NCI-H1436 treated with DMSO at 0.1 percent for 48 hours (cell line): Measurements from ENCODE around the gene C1orf116.

Source experiments
- DNase-seq: peaks from one replicate; lab custom pipeline; 2025; lab: John Stamatoyannopoulos, UW

The C1orf116 gene

DNA sequence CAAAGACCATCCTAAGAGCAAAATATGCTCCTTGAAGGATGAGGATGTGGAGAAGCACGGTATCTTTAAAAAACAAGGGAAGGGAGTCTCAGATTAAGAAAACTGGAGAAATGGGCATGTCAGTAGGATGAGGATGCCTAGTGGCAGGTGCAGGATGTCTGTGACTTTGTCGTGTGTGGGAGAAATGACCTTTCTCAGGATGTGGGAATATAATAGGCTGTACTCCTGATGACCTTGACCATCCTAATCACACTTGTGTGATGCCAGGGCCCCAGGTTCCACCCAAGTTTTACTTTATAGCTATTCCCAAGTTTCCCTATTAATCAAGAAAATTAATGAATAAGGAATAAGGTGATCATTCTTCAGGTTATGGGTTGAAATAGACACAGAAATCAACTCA lies 12.9 kb downstream of the C1orf116 start:
- DNase-seq, result no peak

GRCh38 chr1:207019161-207019560 lies 13.4 kb downstream of the C1orf116 start:
- DNase-seq, result no peak

DNA sequence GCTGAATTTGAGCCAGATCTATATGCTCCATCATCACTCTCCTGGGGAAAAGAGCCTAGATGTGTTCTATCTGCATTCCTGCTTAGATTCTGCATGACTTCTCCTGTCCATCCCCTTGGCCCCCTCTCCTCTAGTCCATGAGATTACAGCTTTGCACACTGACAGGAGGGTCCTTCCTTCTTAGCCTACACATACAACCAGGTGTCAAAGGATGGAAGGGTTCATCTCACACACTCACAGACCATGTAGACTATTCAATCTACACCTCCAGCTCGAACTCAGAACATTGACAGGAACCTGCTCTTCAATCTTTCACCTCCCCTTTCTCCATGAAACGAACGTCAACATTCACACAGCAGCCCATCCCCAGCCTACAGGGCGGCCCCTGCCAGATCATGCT lies 13.8 kb downstream of the C1orf116 start:
- DNase-seq, result no peak

DNA sequence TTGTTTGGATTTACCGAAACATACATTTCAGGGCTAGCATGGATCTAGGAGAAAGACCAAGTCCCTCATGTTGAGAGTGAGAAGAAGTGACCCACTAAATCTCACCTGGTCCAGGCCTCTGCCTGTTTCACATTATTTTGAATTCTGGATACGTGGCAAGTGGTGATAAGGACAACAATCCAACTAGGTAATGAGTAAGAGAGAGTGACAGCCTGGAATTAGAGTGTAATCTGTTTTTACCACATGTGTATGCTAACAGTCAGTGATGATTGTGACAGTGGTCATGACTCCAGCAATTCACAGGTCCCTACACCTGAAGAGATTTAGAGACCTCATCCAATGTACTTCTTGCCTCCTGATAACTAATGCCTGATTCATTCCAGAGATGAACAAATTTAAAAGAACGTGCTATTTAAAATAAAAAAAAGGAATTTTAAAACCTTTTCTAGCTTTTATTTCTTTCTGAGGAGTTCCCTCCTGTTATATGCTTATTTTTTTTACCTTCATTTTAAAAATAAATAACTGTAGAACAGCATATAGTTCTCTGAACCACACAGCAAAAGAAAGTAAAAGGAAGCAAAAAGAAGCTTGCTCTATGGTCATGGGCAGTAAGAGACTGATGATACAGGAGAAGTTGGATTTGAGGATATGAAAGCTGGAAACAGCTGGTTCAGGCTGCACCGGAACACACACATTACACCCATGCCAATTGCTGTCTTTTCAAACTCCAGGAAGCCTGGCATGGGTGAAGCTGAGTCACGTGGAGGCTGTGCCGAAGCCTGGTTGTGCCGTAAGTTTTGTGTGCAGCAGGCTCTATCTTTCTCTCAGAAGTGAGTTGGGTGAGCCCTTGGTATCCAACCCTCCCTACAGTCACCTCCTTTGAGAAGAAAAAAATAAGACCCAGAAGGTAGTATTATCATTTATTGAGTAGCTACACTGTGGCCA lies 14.7 kb downstream of the C1orf116 start:
- no peak for DNase-seq

DNA sequence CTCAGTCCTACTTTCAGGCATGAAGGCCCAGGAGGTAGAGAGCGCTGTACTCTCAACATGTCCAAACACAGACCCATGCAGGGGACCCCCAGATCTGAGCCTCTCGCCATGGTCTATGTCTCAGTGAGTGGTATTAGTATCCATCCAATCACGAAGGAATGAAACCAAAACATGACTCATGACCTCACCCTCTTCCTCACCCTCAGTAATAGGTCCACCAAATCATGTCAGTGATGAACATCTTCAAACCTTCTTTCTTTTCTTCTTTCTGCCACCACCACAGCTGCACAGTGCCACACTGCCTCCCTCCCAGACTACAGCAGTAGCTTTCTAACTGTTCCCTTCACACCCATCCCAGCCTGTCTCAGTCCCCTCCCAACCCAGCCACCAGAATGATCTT lies 16.8 kb downstream of the C1orf116 start:
- DNase-seq, result no peak

GRCh38 chr1:207014728-207015127 lies 17.8 kb downstream of the C1orf116 start:
- no peak for DNase-seq

DNA sequence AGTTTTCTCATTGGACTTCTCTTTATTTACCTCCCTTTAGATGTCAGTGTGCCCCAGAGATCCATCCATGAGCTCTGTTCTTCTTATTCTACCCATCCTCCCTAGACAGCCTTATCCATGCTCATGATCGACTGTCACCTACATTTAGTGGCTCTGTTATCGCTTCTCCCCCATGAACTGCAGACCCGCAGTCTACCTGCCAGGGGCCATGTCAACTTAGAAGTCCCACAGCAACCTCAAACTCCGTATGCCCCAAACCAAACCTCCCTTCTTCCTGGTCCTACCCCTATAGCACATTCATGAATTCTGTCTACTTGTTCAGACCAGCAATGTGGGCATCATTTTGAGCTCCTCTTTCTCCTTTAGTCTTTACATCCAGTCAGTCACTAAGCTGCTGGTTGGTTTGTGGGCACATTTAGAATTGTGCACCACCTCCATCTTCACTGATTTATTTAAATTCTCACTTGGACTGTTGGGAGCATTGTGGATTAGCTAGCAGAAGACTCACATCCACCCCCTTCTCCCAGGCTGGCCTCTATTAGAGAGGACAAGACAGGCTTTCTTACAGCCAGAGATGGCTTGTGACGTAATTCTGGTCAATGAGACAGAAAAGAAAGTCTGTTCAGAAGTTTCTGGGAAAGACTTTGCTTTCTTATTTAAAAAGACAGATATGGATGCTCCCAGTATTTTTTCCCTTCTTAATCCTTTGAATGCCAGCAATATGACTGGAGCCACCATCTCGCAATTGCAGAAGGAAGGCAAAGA lies 19.1 kb downstream of the C1orf116 start:
- no peak for DNase-seq

GRCh38 chr1:207010726-207011125 lies 21.8 kb downstream of the C1orf116 start:
- no peak for DNase-seq

DNA sequence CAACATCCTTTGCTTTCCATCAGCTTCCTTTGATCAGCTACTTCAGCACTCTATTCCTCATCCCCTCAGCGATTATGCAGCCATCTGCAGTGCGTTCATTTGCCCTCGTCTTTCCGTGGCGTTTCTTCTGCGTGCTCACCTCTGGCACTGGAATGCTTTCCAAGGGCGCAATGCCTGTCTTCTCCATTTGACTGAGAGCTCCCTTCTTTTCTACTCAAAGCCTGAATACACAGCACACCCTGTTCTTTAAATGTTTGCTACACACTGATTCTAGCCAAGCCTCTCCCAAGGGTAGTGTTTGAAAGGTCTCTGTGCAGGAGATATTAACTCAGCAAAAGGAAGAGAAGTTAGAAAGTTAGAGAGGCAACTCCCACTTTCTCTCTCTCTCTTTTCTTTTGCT lies 22.6 kb downstream of the C1orf116 start:
- no peak for DNase-seq

DNA sequence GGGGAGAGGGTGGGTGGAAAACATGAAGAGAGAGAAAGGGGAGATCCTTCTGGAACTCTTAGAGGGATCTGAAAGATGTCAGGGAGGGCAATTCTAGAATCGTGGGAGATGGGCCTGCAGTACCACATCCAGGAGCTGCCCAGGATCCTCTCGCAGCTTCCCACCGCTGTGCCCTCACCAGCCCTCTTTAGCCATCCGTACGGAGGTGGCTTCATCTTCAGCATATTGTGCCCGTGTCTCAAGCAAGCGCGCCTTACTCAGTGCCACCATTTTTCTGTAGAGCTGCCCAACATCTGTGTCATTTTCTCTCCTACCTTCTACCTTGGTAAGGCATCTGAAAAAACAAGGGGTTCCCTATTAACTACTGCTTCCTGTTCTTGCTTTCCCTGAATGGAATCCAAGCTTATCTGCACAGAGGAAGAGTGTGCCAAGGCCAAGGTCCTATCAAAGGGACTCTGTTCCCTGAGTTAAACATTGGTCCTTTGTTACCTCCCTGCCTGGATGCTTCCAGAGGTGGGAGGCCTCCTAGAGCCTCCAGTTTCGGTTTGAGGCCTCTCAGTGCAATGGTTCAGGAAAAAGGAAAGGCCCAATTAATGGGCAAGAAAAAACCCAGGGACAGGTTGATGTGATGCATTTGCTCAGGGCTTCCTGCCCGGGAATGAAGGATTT lies 23.2 kb downstream of the C1orf116 start:
- no peak for DNase-seq

DNA sequence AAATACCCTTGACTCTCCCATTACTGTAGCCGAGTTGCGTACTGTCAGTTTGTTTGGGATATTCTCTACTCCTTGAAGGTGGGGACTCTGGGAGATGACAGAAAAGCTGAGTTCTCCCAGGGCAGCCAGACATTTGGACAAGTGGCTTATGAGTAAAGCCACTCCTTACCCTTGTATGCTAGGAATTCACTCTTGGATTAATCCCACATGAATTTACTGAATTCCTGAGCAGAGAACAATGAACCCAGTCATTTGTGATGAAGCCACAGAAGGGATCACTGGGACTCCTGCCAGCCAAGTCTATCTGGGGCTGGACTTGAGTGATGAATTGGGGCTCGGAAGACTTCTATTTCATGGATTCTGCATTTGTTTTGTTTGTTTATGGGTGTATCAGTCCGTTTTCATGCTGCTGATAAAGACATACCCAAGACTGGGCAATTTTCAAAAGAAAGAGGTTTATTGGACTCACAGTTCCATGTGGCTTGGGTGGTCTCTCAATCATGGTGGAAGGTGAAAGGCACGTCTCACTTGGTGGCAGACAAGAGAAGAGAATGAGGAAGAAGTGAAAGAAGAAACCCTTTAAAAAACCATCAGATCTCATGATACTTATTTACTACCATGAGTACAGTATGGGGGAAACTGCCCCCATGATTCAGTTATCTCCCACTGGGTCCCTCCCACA lies 25.1 kb downstream of the C1orf116 start:
- DNase-seq, result no peak

DNA sequence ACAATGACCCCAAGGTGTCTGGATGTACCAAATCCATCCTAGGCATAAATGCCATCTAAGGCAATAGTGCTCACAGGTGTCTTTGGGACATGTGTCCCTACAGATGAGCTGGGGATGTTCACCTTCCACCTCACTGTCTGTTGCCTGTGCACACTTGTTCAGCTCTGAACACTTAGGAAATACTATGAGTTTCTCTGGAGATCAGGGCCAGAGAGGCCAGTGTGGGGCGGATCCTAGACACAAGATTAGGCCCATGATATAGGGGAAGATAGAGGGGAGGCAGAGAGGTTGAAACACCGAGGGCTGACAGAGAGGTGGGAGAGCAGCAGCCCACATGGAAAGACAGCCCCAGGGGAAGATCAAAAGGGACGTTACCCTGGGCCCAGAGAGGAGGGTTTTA lies 25.6 kb downstream of the C1orf116 start:
- no peak for DNase-seq

DNA sequence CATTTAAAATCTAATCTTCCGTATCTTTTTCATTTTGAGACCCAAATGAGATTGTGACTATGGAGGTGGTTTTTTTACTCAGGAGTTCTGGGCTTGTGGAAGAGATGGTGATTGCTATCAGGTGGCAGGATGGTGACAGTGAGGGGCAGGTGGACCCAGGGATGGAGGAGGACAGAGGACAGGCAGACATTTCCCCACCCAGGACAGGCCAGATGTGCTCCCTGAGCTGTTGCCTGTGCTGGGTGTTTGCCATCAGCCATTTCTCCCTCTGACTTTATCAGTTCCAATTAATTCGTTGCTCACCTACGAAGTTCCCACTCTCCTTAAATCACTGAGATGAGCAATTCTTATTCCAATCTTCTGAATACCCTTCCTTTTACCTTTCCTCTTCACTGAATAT lies 26.5 kb downstream of the C1orf116 start:
- no peak for DNase-seq

DNA sequence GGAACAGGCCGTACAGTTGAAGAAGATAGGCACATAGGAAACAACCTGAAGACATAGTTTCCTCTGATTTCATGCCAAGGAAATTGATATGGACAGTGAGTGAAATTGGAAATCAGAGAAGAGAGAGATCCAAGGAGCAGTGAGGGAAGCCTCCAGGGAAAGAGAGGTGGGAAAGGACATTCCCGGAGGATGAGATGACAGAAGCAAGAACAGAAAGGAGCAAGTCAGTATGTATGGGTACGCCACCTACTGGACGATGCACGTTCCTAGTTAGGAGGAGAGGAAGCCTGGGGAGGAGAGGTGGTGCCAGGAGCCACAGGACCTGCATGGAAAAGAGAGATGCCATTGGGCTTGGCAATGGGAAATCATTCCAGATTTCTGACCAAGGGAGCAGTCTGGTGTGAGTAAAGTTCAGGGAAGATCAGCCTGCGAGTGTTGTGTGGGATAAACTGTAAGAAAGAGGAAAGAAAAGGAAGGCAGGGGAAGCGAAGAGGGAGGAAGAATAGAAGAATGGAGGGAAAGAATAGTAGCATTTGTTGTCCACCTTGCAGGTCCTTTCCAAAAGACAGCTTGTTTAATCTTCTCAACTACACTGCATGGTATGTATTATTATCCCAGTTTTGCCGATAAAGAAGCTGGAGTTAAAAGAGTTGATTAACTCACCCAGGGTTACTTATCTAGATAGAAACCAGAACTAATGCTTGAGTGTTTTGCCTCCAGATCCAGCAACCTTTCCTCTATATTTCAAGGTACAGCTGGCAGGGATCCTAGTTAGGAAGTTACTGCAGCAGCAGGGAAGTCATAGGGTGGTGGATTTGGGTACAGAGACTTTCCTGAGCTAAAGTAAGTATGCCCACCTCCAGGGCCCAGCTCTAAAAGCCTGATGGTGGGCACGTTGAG lies 27.4 kb downstream of the C1orf116 start:
- DNase-seq, result peak; percentile 5

- no peak for DNase-seq
Observed at GRCh38 chr1:207003210-207003609, 29.3 kb downstream of the C1orf116 start.

GRCh38 chr1:207002724-207003146 lies 29.8 kb downstream of the C1orf116 start:
- no peak for DNase-seq

- no peak for DNase-seq
Observed at GRCh38 chr1:207001492-207002245, 30.9 kb downstream of the C1orf116 start.

DNA sequence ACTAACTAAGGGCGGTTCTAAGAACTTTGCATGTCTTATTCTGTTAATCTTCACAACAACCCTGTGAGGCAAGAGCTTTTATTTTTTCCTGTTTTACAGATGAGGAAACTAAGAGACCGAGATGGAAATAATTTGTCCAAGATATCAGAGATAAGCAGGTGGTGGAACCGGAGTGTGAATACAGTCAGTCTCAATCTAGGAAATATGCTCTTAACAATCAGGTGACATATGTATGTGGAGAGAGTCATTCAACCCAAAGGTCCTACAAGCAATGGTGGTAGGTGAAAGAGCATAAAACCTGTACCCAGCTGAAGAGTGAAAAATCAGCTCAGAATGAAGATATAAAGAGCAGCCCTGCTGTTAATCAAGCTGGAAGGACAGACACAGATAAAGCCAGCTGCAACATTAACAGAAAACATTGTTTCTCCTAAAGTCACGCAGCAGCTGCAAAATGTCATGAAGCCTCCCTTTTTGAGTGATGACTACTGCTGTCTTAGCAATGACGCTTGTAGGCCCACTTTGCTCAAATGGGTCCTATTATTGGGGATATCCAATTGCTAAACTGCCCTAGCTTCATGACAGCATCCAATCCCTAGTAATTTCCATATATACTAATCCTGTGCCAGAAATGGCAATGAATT lies 31.8 kb downstream of the C1orf116 start:
- no peak for DNase-seq

- DNase-seq, result no peak
Observed at GRCh38 chr1:206998816-206999215, 33.7 kb downstream of the C1orf116 start.

- DNase-seq, result no peak
Observed at GRCh38 chr1:206992790-206993189, 39.8 kb downstream of the C1orf116 start.
